SHP77 (cell line): Measurements from ENCODE around the gene NAA10.

Source experiments
- DNase-seq, 2 experiments: peaks; one replicate each; lab custom pipeline; 2025; lab: John Stamatoyannopoulos, UW

Gene NAA10

GRCh38 chrX:153929576-153929975 lies 5.3 kb downstream of the NAA10 start:
- DNase-seq, result no peak

GRCh38 chrX:153928846-153929245 lies 6.0 kb downstream of the NAA10 start:
- no peak for DNase-seq

GRCh38 chrX:153927922-153928760 lies 6.7 kb downstream of the NAA10 start:
- DNase-seq, result peak; percentile 83 to 93

- DNase-seq, result no peak
These were observed 7.2 kb downstream of the NAA10 start for GRCh38 chrX:153927672-153927921.

- DNase-seq, result peak; percentile 33 to 37
These were observed 7.8 kb downstream of the NAA10 start for GRCh38 chrX:153926858-153927671.

- DNase-seq, result no peak
These were observed 8.3 kb downstream of the NAA10 start for GRCh38 chrX:153926552-153926857.

- no peak for DNase-seq
These were observed 8.9 kb downstream of the NAA10 start, which contains the start of gene ARHGAP4 for GRCh38 chrX:153925739-153926551. TSS of gene ARHGAP4 (minus strand) at chrX:153926264. CDS start at chrX:153926202, 62 bp downstream.

GRCh38 chrX:153925387-153925738 lies 9.5 kb downstream of the NAA10 start:
- DNase-seq, result no peak

GRCh38 chrX:153924149-153924861 lies 10.5 kb downstream of the NAA10 start:
- peak; percentile 33 to 46 for DNase-seq

- DNase-seq, result peak in 1 of 2 experiments; percentile 36
These were observed 11.6 kb downstream of the NAA10 start for GRCh38 chrX:153922932-153923857.

GRCh38 chrX:153921511-153922446 lies 13.1 kb downstream of the NAA10 start:
- DNase-seq, result no peak

GRCh38 chrX:153921070-153921469 lies 13.8 kb downstream of the NAA10 start:
- no peak for DNase-seq

- DNase-seq, result no peak
These were observed 14.3 kb downstream of the NAA10 start for GRCh38 chrX:153920546-153920945.

GRCh38 chrX:153919281-153919680 lies 15.6 kb downstream of the NAA10 start:
- no peak for DNase-seq

- DNase-seq, result no peak
These were observed 17.0 kb downstream of the NAA10 start for GRCh38 chrX:153917869-153918268.

GRCh38 chrX:153913701-153914100 lies 21.1 kb downstream of the NAA10 start:
- DNase-seq, result no peak

GRCh38 chrX:153913211-153913610 lies 21.6 kb downstream of the NAA10 start:
- no peak for DNase-seq

- no peak for DNase-seq
These were observed 23.0 kb downstream of the NAA10 start for GRCh38 chrX:153911798-153912197.

- DNase-seq, result no peak
These were observed 24.4 kb downstream of the NAA10 start for GRCh38 chrX:153910446-153910845.

- no peak for DNase-seq
These were observed 24.9 kb downstream of the NAA10 start for GRCh38 chrX:153909980-153910360.
